H1 (cell line): Measurements from ENCODE around the gene RBMX. TPM values are rescaled to one million over a fixed set of nuclear protein-coding genes. Genes with fewer than 3 reads are reported as not detected.
"Not testable (repeated sequence)": the region's sequence is repeated elsewhere in the genome, so short reads cannot be mapped to it uniquely, and the experiment has no call there.

Experiments used
- CTCF ChIA-PET: fragments of 300-600 bp; sonication (Branson Sonifier 250); formaldehyde crosslinking; loops from one replicate; lab custom pipeline; 2021; ENCODE audit not compliant: partially characterized antibody; lab: Charles Lee
- POLR2A ChIA-PET: fragments of 300-600 bp; sonication (Branson Sonifier 250); formaldehyde crosslinking; loops from one replicate; lab custom pipeline; 2021; ENCODE audit warnings: inconsistent platforms; ENCODE audit not compliant: partially characterized antibody; lab: Charles Lee
- DNase-seq, 2 experiments: peaks; one replicate each; pipeline versions ENCODE4 v3.0.0 to v3.0.0-alpha.2; 2010 to 2022; ENCODE audit warnings: low spot score in 2 of 2, low read depth in 1 of 2, mixed read lengths in 1 of 2
- FAIRE-seq: peaks from 2 replicates; lab custom pipeline; 2011; peaks lifted over from hg19 to GRCh38; lab: Jason Lieb, UNC
- H2AFZ ChIP-seq: 2 replicates; pipeline ENCODE4 v1.8.1; 2012; ENCODE audit warnings: low read length, inconsistent platforms
- H2AK5ac ChIP-seq: 2 replicates; pipeline ENCODE4 v1.6.1; 2013; ENCODE audit warnings: low read depth, low read length
- H2BK120ac ChIP-seq: replicated peaks from 2 replicates; pipeline ENCODE3; 2013; ENCODE audit warnings: low read depth, low read length, inconsistent platforms
- H2BK12ac ChIP-seq: 2 replicates; pipeline ENCODE4 v1.6.1; 2013; ENCODE audit warnings: low read depth, low read length
- H2BK15ac ChIP-seq: 2 replicates; pipeline ENCODE4 v1.6.1; 2013; ENCODE audit warnings: low read length
- H2BK20ac ChIP-seq: 2 replicates; pipeline ENCODE4 v1.6.1; 2013; ENCODE audit warnings: low read length
- H2BK5ac ChIP-seq: 2 replicates; pipeline ENCODE4 v1.6.1; 2013; ENCODE audit warnings: low read depth, low read length
- H3K14ac ChIP-seq: 2 replicates; pipeline ENCODE4 v1.6.1; 2013; ENCODE audit warnings: inconsistent platforms; ENCODE audit not compliant: insufficient read length
- H3K18ac ChIP-seq: 2 replicates; pipeline ENCODE4 v1.6.1; 2013; ENCODE audit warnings: low read length; ENCODE audit errors: extremely low read depth
- H3K23ac ChIP-seq: 2 replicates; pipeline ENCODE4 v1.6.1; 2013; ENCODE audit warnings: inconsistent platforms; ENCODE audit not compliant: insufficient read length
- H3K23me2 ChIP-seq: 2 replicates; pipeline ENCODE4 v1.6.1; 2013; ENCODE audit warnings: low read depth, low read length
- H3K27ac ChIP-seq: 2 replicates; pipeline ENCODE4 v1.6.1; 2011; ENCODE audit warnings: low read depth, low read length, inconsistent platforms
- H3K27me3 ChIP-seq, 4 experiments: replicated peaks in 1 of 4; 1 replicate in 1 of 4; 2 replicates in 3 of 4; pipeline versions ENCODE4 v1.6.1 to v1.8.1; 2011 to 2013; ENCODE audit warnings: low read length in 3 of 4, mild to moderate bottlenecking in 3 of 4, inconsistent platforms in 2 of 4, mixed read lengths in 2 of 4, moderate library complexity in 1 of 4; ENCODE audit not compliant: control insufficient read depth in 3 of 4, insufficient read depth in 3 of 4; ENCODE audit errors: extremely low read depth in 1 of 4
- H3K36me3 ChIP-seq, 4 experiments: 2 replicates each; pipeline versions ENCODE4 v1.6.1 to v1.8.1; 2011 to 2013; ENCODE audit warnings: mild to moderate bottlenecking in 4 of 4, low read length in 3 of 4, moderate library complexity in 2 of 4, control low read depth in 1 of 4, inconsistent platforms in 1 of 4; ENCODE audit not compliant: insufficient read depth in 4 of 4, control insufficient read depth in 2 of 4
- H3K4ac ChIP-seq: replicated peaks from 2 replicates; pipeline ENCODE3; 2013; ENCODE audit warnings: low read length, low read depth, mixed read lengths, inconsistent platforms; ENCODE audit not compliant: insufficient read length
- H3K4me1 ChIP-seq, 4 experiments: replicated peaks in 1 of 4; 1 replicate in 1 of 4; 2 replicates in 3 of 4; pipeline versions ENCODE4 v1.6.1 to v1.8.1; 2011 to 2013; ENCODE audit warnings: low read length in 3 of 4, inconsistent platforms in 2 of 4, mixed read lengths in 1 of 4; ENCODE audit not compliant: insufficient read depth in 4 of 4, control insufficient read depth in 3 of 4
- H3K4me2 ChIP-seq, 2 experiments: 2 replicates each; pipeline versions ENCODE4 v1.6.1 to v1.8.1; 2011 to 2013; ENCODE audit warnings: low read depth in 2 of 2, low read length in 2 of 2, control low read depth in 1 of 2, inconsistent platforms in 1 of 2, mild to moderate bottlenecking in 1 of 2; ENCODE audit not compliant: insufficient read depth in 1 of 2
- H3K4me3 ChIP-seq, 4 experiments: fragments of 200-600, 300-600 bp in 1 of 4; sonication (generic), shearing (Covaris generic), sonication (Bioruptor Twin) in 1 of 4; 2 replicates each; pipeline versions ENCODE4 v1.5.1 to v1.8.1; 2011 to 2016; ENCODE audit warnings: low read length in 4 of 4, low read depth in 3 of 4, control low read depth in 2 of 4, inconsistent platforms in 2 of 4, mild to moderate bottlenecking in 2 of 4, mixed read lengths in 1 of 4, moderate library complexity in 1 of 4; ENCODE audit not compliant: insufficient read depth in 2 of 4; ENCODE audit errors: extremely low read depth in 1 of 4
- H3K56ac ChIP-seq: replicated peaks from 2 replicates; pipeline ENCODE3; 2013; ENCODE audit warnings: low read depth, mild to moderate bottlenecking, mixed read lengths, low read length, inconsistent platforms; ENCODE audit not compliant: insufficient read length
- H3K79me1 ChIP-seq: 2 replicates; pipeline ENCODE4 v1.6.1; 2013; ENCODE audit warnings: low read depth, low read length, control low read depth
- H3K79me2 ChIP-seq, 2 experiments: 2 replicates each; pipeline versions ENCODE4 v1.6.1 to v1.8.1; 2012 to 2013; ENCODE audit warnings: low read length in 2 of 2, mild to moderate bottlenecking in 2 of 2, inconsistent platforms in 1 of 2; ENCODE audit not compliant: insufficient read depth in 2 of 2, control insufficient read depth in 1 of 2
- H3K9ac ChIP-seq, 4 experiments: replicated peaks in 1 of 4; 1 replicate in 1 of 4; 2 replicates in 3 of 4; pipeline versions ENCODE4 v1.6.1 to v1.8.1; 2011 to 2013; ENCODE audit warnings: low read depth in 3 of 4, low read length in 3 of 4, control low read depth in 2 of 4, mild to moderate bottlenecking in 2 of 4, moderate library complexity in 2 of 4, inconsistent platforms in 1 of 4; ENCODE audit errors: extremely low read depth in 1 of 4
- H3K9me3 ChIP-seq, 2 experiments: 2 replicates each; pipeline versions ENCODE4 v1.6.1 to v1.8.1; 2012 to 2013; ENCODE audit warnings: mild to moderate bottlenecking in 2 of 2, moderate library complexity in 2 of 2, control low read depth in 1 of 2, inconsistent platforms in 1 of 2, low read depth in 1 of 2, low read length in 1 of 2, mixed read lengths in 1 of 2; ENCODE audit not compliant: insufficient read depth in 2 of 2
- H4K20me1 ChIP-seq, 2 experiments: replicated peaks in 1 of 2; 2 replicates each; pipeline versions ENCODE3 to v1.8.1; 2011 to 2013; ENCODE audit warnings: inconsistent platforms in 2 of 2, low read length in 2 of 2, mild to moderate bottlenecking in 1 of 2; ENCODE audit not compliant: insufficient read depth in 2 of 2, control insufficient read depth in 1 of 2
- H4K5ac ChIP-seq: 2 replicates; pipeline ENCODE4 v1.6.1; 2013; ENCODE audit warnings: low read length, low read depth, mixed read lengths, inconsistent platforms; ENCODE audit not compliant: insufficient read length
- H4K8ac ChIP-seq: 2 replicates; pipeline ENCODE4 v1.8.0; 2013; ENCODE audit warnings: mild to moderate bottlenecking, moderate library complexity, low read length, inconsistent platforms; ENCODE audit not compliant: insufficient read depth; ENCODE audit errors: extremely low read depth
- H4K91ac ChIP-seq: replicated peaks from 2 replicates; pipeline ENCODE3; 2013; ENCODE audit warnings: low read length, mixed read lengths, inconsistent platforms; ENCODE audit not compliant: insufficient read length
- WGBS, 2 experiments: shearing (Covaris generic) in 1 of 2; methylation state at CpG; one replicate each; pipeline versions ENCODE4 v1.1.6 to v1.1.7; 2013 to 2015; ENCODE audit warnings: low lambda C conversion rate in 2 of 2, mixed read lengths in 2 of 2, inconsistent platforms in 1 of 2, low coverage in 1 of 2, missing lambda C conversion rate in 1 of 2; ENCODE audit not compliant: insufficient replicate concordance in 2 of 2, insufficient coverage in 1 of 2, insufficient read length in 1 of 2; ENCODE audit errors: extremely low coverage in 1 of 2, missing lambda C conversion rate in 1 of 2; 5-methylcytosine and 5-hydroxymethylcytosine counted together
- polyA plus RNA-seq, 7 experiments: library from polyadenylated mRNA; depleted of rRNA in 3 of 7; stranded (reverse) in 5 of 7; unstranded in 2 of 7; fragments of >200 nt in 5 of 7; fragments of 200-250 nt in 2 of 7; gene quantifications; 1 replicate in 5 of 7; 2 replicates in 1 of 7; 4 replicates in 1 of 7; pipeline versions ENCODE4 v1.2.1 to v1.2.3, GENCODE V29; 2011 to 2013; ENCODE audit warnings: missing spikeins in 2 of 7, mixed read lengths in 2 of 7
- total RNA-seq: library from RNA; stranded (reverse); fragmentation: NEBNext Ultra II Directional; extraction: Animal tissue kit (Norgen Biotek cat#: 25700); gene quantifications from 2 replicates; pipeline ENCODE4 v1.2.1, GENCODE V29; 2021

RBMX gene
- total and polyA plus RNA-seq, 2 of the 8 experiments (the other 6 are each of a cell fraction or from before 2014, with no cell fraction given): 213 to 476 TPM

GRCh38 chrX:136898752-136899151 lies 18.2 kb upstream of the RBMX start:
- not testable (repeated sequence) for H4K20me1 ChIP-seq, H3K27me3 ChIP-seq, H4K91ac ChIP-seq, H3K9me3 ChIP-seq, H3K23ac ChIP-seq, H3K4me1 ChIP-seq, H3K79me2 ChIP-seq, H3K4me3 ChIP-seq, H3K79me1 ChIP-seq, H3K36me3 ChIP-seq, DNase-seq, H3K4ac ChIP-seq, H2BK5ac ChIP-seq, H3K18ac ChIP-seq, H3K4me2 ChIP-seq, FAIRE-seq, H4K5ac ChIP-seq, H4K8ac ChIP-seq, H3K9ac ChIP-seq, H2BK120ac ChIP-seq, H2AK5ac ChIP-seq, H3K27ac ChIP-seq, H2AFZ ChIP-seq, H2BK12ac ChIP-seq, H3K23me2 ChIP-seq, H3K14ac ChIP-seq, H3K56ac ChIP-seq, H2BK15ac ChIP-seq, H2BK20ac ChIP-seq
- ChIA-PET POLR2A (interaction anchor here (1.4 to 4.4 kb wide), 3 partner anchors 11 to 19 kb away, joined by 3 to 32 read pairs (median 4); partner anchors contain the start of gene RBMX), CTCF (interaction anchor here (0.8 to 1.3 kb wide), 2 partner anchors 27 kb away, joined by 4 read pairs; no protein-coding TSS in a partner anchor)
- WGBS, 2 experiments: 98% methylated on average over 7 of the region's 7 CpGs; no CpG with 5 or more reads in 1 of the 2 experiments
